ENCODE results near the gene CLCN4. TPM values are rescaled to one million over a fixed set of nuclear protein-coding genes. Genes with fewer than 3 reads are reported as not detected.

The CLCN4 gene
- total RNA-seq, 2 donors from 2014 or later: 0.50 to 15.3 TPM

DNA sequence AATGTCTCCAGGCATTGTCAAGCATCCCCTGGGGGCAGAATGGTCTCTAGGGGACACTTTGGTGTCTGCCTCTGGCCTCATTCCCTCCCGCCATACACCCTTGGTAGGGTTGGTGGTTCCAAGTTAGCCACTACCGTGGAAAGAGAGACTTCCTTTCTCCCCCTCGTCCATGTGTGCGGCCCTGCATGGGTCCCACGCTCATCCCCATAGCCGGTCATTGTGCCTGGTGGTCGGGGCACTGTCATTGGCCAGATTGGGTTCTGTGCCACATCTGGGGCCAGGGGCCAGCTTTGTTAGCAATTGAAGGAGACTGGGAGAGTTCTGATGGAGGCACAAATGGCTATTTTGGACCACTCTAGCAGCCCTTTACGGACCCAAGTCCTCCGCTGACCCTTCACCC, 17.3 kb downstream of the CLCN4 start:
- 95% methylated on average over 6 of the region's 9 CpGs for WGBS
- intact Hi-C loops (cut with DNase I): no loop called here
- H3K36me3 ChIP-seq: no peaks in the 10 kb centered on the region
- H3K9me3 ChIP-seq: no peaks in the 10 kb centered on the region
- TF ChIP-seq POLR2AphosphoS5 (IDR thresholded peaks at IDR 0.05): no peak
- TF ChIP-seq POLR2A (IDR thresholded peaks at IDR 0.05): no peak
- TF ChIP-seq, protein P1, sequence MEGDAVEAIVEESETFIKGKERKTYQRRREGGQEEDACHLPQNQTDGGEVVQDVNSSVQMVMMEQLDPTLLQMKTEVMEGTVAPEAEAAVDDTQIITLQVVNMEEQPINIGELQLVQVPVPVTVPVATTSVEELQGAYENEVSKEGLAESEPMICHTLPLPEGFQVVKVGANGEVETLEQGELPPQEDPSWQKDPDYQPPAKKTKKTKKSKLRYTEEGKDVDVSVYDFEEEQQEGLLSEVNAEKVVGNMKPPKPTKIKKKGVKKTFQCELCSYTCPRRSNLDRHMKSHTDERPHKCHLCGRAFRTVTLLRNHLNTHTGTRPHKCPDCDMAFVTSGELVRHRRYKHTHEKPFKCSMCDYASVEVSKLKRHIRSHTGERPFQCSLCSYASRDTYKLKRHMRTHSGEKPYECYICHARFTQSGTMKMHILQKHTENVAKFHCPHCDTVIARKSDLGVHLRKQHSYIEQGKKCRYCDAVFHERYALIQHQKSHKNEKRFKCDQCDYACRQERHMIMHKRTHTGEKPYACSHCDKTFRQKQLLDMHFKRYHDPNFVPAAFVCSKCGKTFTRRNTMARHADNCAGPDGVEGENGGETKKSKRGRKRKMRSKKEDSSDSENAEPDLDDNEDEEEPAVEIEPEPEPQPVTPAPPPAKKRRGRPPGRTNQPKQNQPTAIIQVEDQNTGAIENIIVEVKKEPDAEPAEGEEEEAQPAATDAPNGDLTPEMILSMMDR (IDR thresholded peaks at IDR 0.05): no peak
- H3K27me3 ChIP-seq (replicated peaks; ENCODE audit: insufficient read depth): no peaks in the 10 kb centered on the region
- no peak for DNase-seq (ENCODE audit: low spot score)
- H3K4me3 ChIP-seq: no peak overlapping the region
- H3K27ac ChIP-seq: peak overlapping the region in 1 of 2 donors; percentile 19
- no peaks in the 10 kb centered on the region for H3K4me1 ChIP-seq (replicated peaks)

DNA sequence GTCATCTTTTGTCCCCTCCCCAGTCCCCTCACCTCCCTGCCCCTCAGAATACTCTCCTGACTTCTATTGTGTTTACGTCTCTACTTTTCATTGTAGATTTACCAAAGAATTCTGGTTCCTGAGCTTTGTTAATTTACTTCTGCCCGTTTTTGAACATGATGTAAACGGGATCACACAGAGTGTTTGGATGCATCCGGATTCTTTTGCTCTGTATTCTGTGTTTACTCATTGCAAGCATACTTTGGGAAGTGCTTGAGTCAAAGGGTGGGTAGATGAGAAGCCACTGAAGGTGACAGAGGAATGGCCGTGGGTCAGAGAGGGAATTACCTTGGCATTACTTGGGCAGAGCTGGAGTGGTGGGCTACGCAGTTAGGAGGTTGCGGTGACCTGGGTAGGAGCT, 18.0 kb downstream of the CLCN4 start:
- Histone ChIP-seq H3K36me3 (no peaks in the 10 kb centered on the region), H3K27me3 (replicated peaks; ENCODE audit: insufficient read depth) (no peaks in the 10 kb centered on the region), H3K4me1 (replicated peaks) (no peaks in the 10 kb centered on the region), H3K9me3 (no peaks in the 10 kb centered on the region), H3K27ac (peak overlapping the region; percentile 14 to 55), H3K4me3 (no peak overlapping the region)
- no peak for DNase-seq (ENCODE audit: low spot score)
- no peak for TF ChIP-seq POLR2AphosphoS5 (IDR thresholded peaks at IDR 0.05)
- TF ChIP-seq, protein P1 (IDR thresholded peaks at IDR 0.05): no peak
- intact Hi-C loops (cut with DNase I): no loop called here
- 66% methylated on average over 7 of the region's 7 CpGs for WGBS

DNA sequence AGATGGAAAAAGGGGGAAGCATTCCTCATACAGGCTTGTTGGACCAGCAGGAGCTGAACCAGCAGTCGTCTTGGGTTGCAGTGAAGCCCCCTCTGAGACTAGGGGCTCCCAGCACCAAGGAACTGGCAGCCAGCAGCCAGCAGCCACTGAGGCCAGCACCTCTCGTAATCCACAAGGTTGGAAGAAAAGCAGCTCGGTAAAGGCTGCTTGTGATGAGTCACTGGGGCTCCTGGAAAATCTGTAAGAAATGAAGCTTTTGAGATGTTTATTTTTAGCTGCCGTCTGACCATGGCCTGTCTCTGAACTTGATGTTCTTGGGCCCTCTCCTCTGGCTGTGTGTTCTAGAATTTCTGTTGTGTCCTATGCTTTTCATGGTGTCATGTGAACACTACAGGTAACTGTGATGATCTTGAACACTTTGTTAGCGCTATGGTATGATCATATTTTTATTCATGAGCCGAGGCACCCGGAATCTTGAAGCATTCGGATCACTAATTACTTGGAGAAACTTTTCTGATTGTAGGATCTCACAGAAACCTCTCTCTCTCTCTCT, 18.6 kb downstream of the CLCN4 start:
- Histone ChIP-seq H3K9me3 (no peaks in the 10 kb centered on the region), H3K4me1 (replicated peaks) (no peaks in the 10 kb centered on the region), H3K36me3 (no peaks in the 10 kb centered on the region), H3K4me3 (no peak overlapping the region), H3K27me3 (replicated peaks; ENCODE audit: insufficient read depth) (no peaks in the 10 kb centered on the region), H3K27ac (peak overlapping the region; percentile 14 to 55)
- WGBS: 48% methylated on average over 8 of the region's 8 CpGs
- intact Hi-C loops (cut with DNase I): no loop called here
- DNase-seq (ENCODE audit: low spot score): no peak
- TF ChIP-seq POLR2AphosphoS5 (IDR thresholded peaks at IDR 0.05) (no peak), POLR2A (IDR thresholded peaks at IDR 0.05) (no peak)
- TF ChIP-seq, protein P1 (IDR thresholded peaks at IDR 0.05): no peak

DNA sequence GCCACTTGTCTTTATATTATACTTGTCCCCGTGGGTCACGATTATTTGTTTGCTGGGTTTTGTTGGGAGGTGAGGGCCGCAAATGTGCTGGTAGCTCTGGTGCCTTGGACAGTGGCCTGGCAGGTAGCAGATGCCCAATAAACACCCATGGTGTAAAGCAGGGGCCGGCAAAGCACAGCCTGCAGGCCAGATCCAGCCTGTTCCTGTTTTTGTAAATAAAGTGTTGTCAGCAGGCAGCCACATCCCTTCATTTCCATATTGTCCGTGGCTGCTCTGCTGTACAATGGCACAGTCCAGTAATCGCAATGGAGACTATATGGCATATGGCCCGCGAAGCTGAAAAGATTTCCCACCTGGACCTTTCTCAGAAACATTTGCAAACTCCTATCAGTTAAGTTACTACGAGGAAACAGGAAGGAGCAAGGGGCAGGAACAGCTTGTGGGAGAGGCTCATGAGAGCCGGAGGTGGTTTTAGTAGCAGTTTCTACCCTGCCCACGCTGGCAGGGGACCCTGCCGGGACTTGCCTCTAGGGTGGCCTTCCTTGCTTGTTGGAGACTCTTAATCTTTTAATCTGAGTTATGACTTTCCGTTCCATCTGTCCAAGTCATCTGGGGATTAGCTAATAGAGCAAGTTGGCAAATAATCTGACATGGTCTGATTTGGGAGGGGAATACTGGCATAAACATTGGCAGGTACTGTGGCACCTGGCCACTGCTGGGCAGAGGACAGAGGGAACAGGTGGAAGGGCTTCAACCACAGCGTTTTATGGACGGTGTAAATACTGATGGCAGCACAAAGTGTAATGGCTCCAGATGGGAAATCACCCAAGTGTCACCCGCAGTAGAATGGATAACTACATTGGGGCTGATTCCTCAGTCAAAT, 19.6 kb downstream of the CLCN4 start:
- 25% methylated on average over 16 of the region's 16 CpGs for WGBS
- TF ChIP-seq, protein P1 (IDR thresholded peaks at IDR 0.05): no peak
- TF ChIP-seq POLR2AphosphoS5 (IDR thresholded peaks at IDR 0.05) (peak; percentile 68), POLR2A (IDR thresholded peaks at IDR 0.05) (no peak)
- no peaks in the 10 kb centered on the region for H3K9me3 ChIP-seq
- H3K4me3 ChIP-seq: no peak overlapping the region
- H3K36me3 ChIP-seq: no peaks in the 10 kb centered on the region
- DNase-seq (ENCODE audit: low spot score): peak; percentile 58
- H3K4me1 ChIP-seq (replicated peaks): no peaks in the 10 kb centered on the region
- intact Hi-C loops (cut with DNase I): no loop called here
- peak overlapping the region; percentile 47 to 55 for H3K27ac ChIP-seq
- H3K27me3 ChIP-seq (replicated peaks; ENCODE audit: insufficient read depth): no peaks in the 10 kb centered on the region
